Measurements from ENCODE around the gene SRC. TPM values are rescaled to one million over a fixed set of nuclear protein-coding genes. Genes with fewer than 3 reads are reported as not detected.
"Not testable (repeated sequence)": the region's sequence is repeated elsewhere in the genome, so short reads cannot be mapped to it uniquely, and the experiment has no call there.

SRC gene
- total RNA-seq, 6 experiments from 2014 or later: 22.0 to 35.6 (median 24.6) TPM

DNA sequence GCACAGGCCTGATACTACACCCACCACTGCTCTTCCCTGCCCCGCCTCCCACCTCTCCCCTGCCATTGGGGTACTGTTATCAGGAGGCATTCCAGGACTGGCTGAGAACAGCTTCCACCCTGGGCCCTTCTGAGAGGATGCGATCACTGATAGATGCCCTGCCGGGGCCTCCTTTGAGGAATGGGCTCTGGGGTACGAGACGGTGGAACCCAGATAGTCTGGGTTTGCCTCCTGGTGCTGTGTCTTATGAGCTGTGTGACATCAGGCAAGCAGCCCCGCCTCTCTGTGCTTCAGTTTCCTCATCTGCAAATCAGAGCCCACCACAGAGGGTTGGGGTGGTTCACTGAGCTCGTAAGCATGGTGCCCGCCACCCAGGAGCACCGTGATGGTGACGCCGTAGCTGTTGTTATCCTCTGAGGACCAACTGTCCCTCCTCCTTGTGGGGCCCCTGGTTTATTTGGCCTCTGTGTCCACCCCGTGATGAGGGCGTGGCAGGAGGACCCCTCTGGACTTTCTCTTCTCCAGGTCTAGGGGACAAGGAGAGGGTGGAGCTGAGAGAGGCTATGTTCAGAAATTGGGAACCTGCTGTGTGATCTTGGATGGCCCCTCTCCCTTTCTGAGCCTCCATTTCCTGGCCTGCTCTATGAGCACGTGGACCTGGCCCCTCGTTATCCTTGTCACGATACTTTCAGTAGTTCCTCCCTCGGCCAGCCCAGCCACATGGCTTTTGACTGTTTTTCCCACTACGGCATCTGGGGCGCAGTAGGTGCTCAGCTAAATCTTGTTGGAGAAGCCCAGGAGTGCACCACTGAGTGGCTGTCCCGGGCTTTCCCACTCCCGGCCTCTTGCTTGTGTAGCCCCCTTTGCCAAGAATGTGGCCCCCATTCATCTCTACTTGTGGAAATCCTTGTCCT lies 18.3 kb downstream of the SRC start:
- peak overlapping the region; percentile 2; the same call in 1 of the 2 replicates for H3K27ac Mint-ChIP-seq
- TF ChIP-seq, protein P1, sequence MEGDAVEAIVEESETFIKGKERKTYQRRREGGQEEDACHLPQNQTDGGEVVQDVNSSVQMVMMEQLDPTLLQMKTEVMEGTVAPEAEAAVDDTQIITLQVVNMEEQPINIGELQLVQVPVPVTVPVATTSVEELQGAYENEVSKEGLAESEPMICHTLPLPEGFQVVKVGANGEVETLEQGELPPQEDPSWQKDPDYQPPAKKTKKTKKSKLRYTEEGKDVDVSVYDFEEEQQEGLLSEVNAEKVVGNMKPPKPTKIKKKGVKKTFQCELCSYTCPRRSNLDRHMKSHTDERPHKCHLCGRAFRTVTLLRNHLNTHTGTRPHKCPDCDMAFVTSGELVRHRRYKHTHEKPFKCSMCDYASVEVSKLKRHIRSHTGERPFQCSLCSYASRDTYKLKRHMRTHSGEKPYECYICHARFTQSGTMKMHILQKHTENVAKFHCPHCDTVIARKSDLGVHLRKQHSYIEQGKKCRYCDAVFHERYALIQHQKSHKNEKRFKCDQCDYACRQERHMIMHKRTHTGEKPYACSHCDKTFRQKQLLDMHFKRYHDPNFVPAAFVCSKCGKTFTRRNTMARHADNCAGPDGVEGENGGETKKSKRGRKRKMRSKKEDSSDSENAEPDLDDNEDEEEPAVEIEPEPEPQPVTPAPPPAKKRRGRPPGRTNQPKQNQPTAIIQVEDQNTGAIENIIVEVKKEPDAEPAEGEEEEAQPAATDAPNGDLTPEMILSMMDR (IDR thresholded peaks at IDR 0.05): no peak

DNA sequence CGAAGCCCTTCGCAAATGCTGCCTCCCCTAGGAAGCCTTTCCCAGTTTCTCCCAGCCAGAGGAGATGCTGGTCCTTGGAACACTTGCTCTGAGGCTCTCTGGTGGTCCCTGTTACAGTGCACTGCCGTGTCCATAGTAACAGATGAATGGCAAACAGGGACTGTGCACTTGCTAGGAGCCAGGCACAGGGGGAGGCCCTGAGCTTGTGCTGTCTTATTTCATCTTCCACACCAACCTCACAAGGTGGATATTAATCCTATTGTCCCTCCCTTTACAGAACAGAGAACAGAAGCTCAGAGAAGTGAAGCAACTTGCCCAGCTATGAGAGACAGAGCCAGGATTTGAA lies 19.0 kb downstream of the SRC start:
- Mint-ChIP-seq H3K4me1 (ENCODE audit: low read depth) (no peaks in the 10 kb centered on the region; the same call in 1 of the 2 replicates), H3K27ac (peak overlapping the region; percentile 2; the same call in 1 of the 2 replicates), H3K27me3 (ENCODE audit: insufficient read depth) (no peaks in the 10 kb centered on the region), H3K36me3 (ENCODE audit: low read depth) (peaks cover 19% of the 10 kb centered on the region), H3K4me3 (no peak overlapping the region), H3K9me3 (no peaks in the 10 kb centered on the region)
- TF ChIP-seq, protein P1 (IDR thresholded peaks at IDR 0.05): no peak
- no peak for DNase-seq

More for the DNA sequence above, 18.3 kb downstream of the SRC start:
- peaks cover 19% of the 10 kb centered on the region for H3K36me3 Mint-ChIP-seq (ENCODE audit: low read depth)
- no peaks in the 10 kb centered on the region; the same call in 1 of the 2 replicates for H3K4me1 Mint-ChIP-seq (ENCODE audit: low read depth)
- no peak for DNase-seq
- no peaks in the 10 kb centered on the region for H3K27me3 Mint-ChIP-seq (ENCODE audit: insufficient read depth)
- no peak overlapping the region for H3K4me3 Mint-ChIP-seq
- H3K9me3 Mint-ChIP-seq: no peaks in the 10 kb centered on the region

DNA sequence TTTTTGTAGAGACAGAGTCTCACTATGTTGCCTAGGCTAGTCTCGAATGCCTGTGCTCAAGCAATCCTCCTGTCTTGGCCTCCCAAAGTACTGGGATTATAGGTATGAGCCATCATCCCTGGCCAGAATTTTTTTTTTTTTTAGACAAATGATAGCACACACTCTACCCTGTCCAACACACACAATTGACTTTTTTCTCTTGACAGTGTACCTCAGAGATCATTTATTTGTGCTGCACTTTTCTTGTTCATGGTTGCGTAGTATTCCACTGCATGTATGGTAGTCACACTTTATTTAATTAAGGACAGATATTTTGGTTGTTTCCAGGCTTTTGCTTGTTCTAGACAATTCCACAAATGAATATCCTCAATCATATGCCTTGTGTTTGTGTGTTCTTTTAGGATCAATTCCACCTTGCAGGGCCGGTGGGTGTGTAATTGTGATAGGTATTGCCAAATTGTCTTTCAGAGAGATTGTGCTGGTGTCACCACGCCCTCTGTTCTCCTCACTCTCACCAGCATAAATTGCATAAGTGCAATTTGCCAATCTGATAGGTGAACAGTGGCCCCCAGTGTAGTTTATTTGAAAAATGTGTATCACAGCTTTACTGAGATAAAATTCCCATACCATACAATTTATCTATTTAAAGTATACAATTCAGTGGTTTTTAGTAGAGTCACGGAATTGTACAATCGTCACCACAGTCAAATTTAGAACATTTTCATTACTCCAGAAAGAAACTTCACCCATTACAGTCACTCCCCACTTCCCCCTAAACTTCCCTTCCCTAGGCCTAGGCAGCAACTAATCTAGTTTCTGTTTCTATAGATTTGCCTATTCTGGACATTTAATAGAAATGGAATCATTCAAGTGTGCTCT lies 20.1 kb downstream of the SRC start:
- peaks cover under 1% of the 10 kb centered on the region for H3K4me1 Mint-ChIP-seq (ENCODE audit: low read depth)
- peaks cover 19% of the 10 kb centered on the region for H3K36me3 Mint-ChIP-seq (ENCODE audit: low read depth)
- no peaks in the 10 kb centered on the region for H3K9me3 Mint-ChIP-seq
- H3K27ac Mint-ChIP-seq: no peak overlapping the region
- TF ChIP-seq, protein P1 (IDR thresholded peaks at IDR 0.05): no peak
- no peak for DNase-seq
- no peak overlapping the region for H3K4me3 Mint-ChIP-seq
- no peaks in the 10 kb centered on the region for H3K27me3 Mint-ChIP-seq (ENCODE audit: insufficient read depth)

DNA sequence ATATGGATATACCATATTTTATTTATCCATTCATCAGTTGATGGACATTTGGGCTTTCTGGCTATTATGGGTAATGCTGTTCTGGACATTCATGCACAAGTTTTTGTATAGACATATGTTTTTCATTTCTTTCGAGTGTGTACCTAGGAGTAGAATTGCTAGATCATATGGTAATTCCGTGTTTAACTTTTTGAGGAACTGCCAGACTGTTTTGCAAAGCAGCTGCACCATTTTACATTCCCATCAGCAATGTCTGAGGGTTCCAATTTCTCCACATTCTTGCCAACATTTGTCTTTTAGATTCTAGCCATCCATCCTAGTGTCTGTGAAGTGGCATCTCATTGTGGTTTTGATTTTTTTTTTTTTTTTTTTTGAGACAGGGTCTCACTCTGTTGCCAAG lies 20.8 kb downstream of the SRC start:
- no peaks in the 10 kb centered on the region for H3K27me3 Mint-ChIP-seq (ENCODE audit: insufficient read depth)
- peaks cover 19% of the 10 kb centered on the region for H3K36me3 Mint-ChIP-seq (ENCODE audit: low read depth)
- H3K4me1 Mint-ChIP-seq (ENCODE audit: low read depth): peaks cover 6% of the 10 kb centered on the region
- DNase-seq: no peak
- no peak overlapping the region for H3K4me3 Mint-ChIP-seq
- TF ChIP-seq, protein P1 (IDR thresholded peaks at IDR 0.05): no peak
- no peak overlapping the region for H3K27ac Mint-ChIP-seq
- no peaks in the 10 kb centered on the region for H3K9me3 Mint-ChIP-seq

DNA sequence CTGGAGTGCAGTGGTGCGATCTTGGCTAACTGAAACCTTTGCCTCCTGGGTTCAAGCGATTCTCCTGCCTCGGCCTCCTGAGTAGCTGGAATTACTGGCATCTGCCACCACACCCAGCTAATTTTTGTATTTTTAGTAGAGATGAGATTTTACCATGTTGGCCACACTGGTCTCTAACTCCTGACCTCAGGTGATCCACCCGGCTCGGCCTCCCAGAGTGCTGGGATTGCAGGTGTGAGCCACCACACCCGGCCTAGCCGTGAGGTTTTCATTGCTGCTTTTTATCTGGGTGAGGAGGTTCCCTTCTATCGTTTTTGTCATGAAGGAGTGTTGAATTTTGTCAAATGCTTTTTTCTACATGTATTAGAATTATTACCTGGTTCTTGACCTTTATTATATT lies 23.9 kb downstream of the SRC start:
- no peak for DNase-seq
- peaks cover 6% of the 10 kb centered on the region for H3K4me1 Mint-ChIP-seq (ENCODE audit: low read depth)
- TF ChIP-seq, protein P1 (IDR thresholded peaks at IDR 0.05): no peak
- H3K27me3 Mint-ChIP-seq (ENCODE audit: insufficient read depth): no peaks in the 10 kb centered on the region; the same call in 1 of the 2 replicates
- no peak overlapping the region; the same call in 1 of the 2 replicates for H3K27ac Mint-ChIP-seq
- no peak overlapping the region for H3K4me3 Mint-ChIP-seq
- H3K36me3 Mint-ChIP-seq (ENCODE audit: low read depth): peaks cover 19% of the 10 kb centered on the region
- no peaks in the 10 kb centered on the region for H3K9me3 Mint-ChIP-seq

DNA sequence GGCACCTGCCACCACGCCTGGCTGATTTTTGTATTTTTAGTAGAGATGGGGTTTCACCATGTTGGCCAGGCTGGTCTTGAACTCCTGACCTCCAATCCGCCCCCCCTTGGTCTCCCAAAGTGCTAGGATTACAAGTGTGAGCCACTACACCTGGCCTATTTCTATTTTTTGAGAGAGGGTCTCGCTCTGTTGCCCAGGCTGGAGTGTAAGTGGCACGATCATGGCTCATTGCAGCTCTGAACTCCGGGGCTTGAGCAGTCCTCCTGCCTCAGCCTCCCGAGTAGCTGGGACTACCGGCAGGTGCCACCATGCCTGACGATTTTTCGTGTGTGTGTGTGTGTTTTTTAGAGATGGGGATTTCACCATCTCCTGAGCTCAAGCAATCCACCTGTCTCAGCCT lies 25.9 kb downstream of the SRC start:
- not testable (repeated sequence) for H3K4me3 Mint-ChIP-seq; DNase-seq; H3K27me3 Mint-ChIP-seq (ENCODE audit: insufficient read depth); H3K9me3 Mint-ChIP-seq; H3K4me1 Mint-ChIP-seq (ENCODE audit: low read depth); H3K27ac Mint-ChIP-seq; H3K36me3 Mint-ChIP-seq (ENCODE audit: low read depth)
